Peyer's patch (tissue), 4 donors: ENCODE results near the gene SUMO4. TPM values are rescaled to one million over a fixed set of nuclear protein-coding genes. Genes with fewer than 3 reads are reported as not detected.

Source experiments
- DNase-seq, 3 donors: peaks; one replicate each; pipeline ENCODE4 v3.0.0-alpha.2; 2017 to 2019
- H3K27ac ChIP-seq, 4 donors: fragments of 200-600 bp; sonication (generic); one replicate each; pipeline ENCODE4 v1.5.1; 2016 to 2019
- H3K27me3 ChIP-seq, 2 donors: fragments of 200-600 bp; sonication (generic); one replicate each; pipeline ENCODE4 v1.5.1; 2019
- H3K36me3 ChIP-seq, 3 donors: fragments of 200-600 bp; sonication (generic); one replicate each; pipeline ENCODE4 v1.5.1; 2016 to 2019
- H3K4me1 ChIP-seq, 4 donors: fragments of 200-600 bp; sonication (generic); one replicate each; pipeline ENCODE4 v1.5.1; 2016 to 2019
- H3K4me3 ChIP-seq, 4 donors: fragments of 200-600 bp; sonication (generic); 1 replicate in 3 of 4; 2 replicates in 1 of 4; pipeline ENCODE4 v1.5.1; 2016 to 2019; ENCODE audit warnings: mild to moderate bottlenecking in 1 of 4
- H3K9me3 ChIP-seq, 4 donors: fragments of 200-600 bp; sonication (generic); one replicate each; pipeline ENCODE4 v1.5.1; 2016 to 2019; ENCODE audit warnings: mild to moderate bottlenecking in 1 of 4
- POLR2A ChIP-seq, 2 donors: fragments of 450-650 bp; IDR thresholded peaks; one replicate each; pipeline ENCODE4 v1.5.1; 2017; ENCODE audit warnings: antibody characterized with exemption in 2 of 2, mild to moderate bottlenecking in 2 of 2, moderate library complexity in 2 of 2
- total RNA-seq, 4 donors: library from RNA; depleted of rRNA; stranded (reverse); fragments of >200 nt; gene quantifications; one replicate each; pipeline ENCODE4 v1.1.0, GENCODE V29; 2016
- TF ChIP-seq, protein P1 (sequence below), 6 experiments: fragments of 450-650 bp in 4 of 6; fragments of 200-600 bp in 2 of 6; sonication (generic) in 1 of 6; IDR thresholded peaks; one replicate each; pipeline ENCODE4 v1.5.1; 2017 to 2019; ENCODE audit warnings: antibody characterized with exemption in 6 of 6, mild to moderate bottlenecking in 3 of 6, moderate library complexity in 1 of 6

Gene SUMO4
- total RNA-seq, 4 donors from 2014 or later: 5.1 to 8.2 (median 7.0) TPM; not detected in 1

DNA sequence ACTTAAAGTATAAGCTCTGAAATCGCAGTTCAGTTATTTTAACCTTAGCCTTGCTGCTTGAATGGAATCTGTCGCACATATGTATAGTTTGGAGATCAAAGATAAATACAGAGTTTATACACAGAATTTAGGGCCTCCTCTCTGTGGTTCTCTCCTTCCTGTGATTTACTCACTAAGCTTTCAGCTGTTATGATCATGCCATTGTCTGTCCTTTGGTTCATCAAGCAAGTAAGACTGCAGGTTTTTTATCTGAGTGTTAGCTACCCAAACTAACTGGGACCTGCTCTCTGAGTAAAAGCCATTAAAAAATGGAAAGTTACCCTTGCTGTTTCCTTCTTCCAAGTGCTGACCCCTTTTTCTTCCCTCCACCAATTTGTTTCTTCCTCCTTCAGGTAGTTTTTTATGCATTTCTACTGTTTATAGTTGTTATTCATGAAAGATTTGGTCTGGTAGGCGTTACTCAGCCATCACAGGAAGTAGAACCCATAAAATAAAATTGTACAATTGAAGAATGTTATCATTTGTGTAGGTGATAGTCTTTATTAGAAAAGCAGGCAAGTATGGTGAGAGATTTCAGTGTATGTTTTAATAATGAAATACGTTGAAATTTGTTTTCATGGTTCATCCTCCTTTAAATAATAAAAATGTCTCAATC is 33.7 kb upstream of the SUMO4 start:
- Histone ChIP-seq H3K36me3 (no peaks in the 10 kb centered on the region), H3K4me3 (no peak overlapping the region), H3K4me1 (peaks cover 0 to 9% (median 5%) of the 10 kb centered on the region in 4 donors), H3K27me3 (no peaks in the 10 kb centered on the region), H3K27ac (no peak overlapping the region), H3K9me3 (no peaks in the 10 kb centered on the region)
- TF ChIP-seq, protein P1, sequence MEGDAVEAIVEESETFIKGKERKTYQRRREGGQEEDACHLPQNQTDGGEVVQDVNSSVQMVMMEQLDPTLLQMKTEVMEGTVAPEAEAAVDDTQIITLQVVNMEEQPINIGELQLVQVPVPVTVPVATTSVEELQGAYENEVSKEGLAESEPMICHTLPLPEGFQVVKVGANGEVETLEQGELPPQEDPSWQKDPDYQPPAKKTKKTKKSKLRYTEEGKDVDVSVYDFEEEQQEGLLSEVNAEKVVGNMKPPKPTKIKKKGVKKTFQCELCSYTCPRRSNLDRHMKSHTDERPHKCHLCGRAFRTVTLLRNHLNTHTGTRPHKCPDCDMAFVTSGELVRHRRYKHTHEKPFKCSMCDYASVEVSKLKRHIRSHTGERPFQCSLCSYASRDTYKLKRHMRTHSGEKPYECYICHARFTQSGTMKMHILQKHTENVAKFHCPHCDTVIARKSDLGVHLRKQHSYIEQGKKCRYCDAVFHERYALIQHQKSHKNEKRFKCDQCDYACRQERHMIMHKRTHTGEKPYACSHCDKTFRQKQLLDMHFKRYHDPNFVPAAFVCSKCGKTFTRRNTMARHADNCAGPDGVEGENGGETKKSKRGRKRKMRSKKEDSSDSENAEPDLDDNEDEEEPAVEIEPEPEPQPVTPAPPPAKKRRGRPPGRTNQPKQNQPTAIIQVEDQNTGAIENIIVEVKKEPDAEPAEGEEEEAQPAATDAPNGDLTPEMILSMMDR (IDR thresholded peaks at IDR 0.05): no peak
- no peak for TF ChIP-seq POLR2A (IDR thresholded peaks at IDR 0.05)
- DNase-seq: no peak

DNA sequence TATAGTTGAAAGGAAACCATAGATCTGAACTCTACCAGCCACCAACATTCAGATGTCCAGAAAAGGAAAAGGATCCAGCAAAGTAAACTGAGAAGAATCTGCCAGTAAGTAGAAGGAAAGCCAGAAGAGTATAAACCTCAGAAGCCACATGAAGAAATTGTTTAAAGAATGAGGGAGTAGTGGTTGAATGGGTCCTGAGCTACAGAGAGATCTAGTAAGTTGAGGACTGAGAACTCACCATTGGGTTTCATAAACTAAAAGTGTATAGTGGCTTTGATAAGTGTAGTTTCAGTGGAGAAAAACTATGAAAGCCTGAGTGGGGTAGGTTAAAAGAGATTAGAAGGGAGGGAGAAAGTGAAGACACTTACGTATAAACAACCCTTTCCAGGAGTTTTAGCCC is 32.0 kb upstream of the SUMO4 start:
- H3K27ac ChIP-seq: no peak overlapping the region
- H3K9me3 ChIP-seq: no peaks in the 10 kb centered on the region

DNA sequence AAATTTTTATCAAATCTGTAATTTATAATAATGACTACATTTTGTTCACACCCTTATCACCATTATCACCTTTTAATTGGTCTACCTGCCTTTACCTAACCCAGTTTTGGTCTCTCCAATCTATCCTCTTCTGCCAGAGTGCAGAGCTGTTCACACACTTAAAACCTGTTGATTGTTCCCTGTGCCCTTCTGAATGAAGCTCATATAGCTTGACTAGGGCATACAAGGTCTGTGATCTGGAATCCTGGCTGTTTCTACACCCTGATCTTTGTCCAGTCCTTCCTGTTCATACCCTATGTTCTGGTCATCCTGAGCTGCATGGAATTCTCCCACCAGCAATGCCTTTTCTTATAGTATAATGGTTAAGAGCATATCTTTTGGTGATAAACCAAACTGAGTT is 28.9 kb upstream of the SUMO4 start:
- no peak for DNase-seq
- Histone ChIP-seq H3K4me3 (no peak overlapping the region), H3K9me3 (no peaks in the 10 kb centered on the region), H3K27me3 (no peaks in the 10 kb centered on the region), H3K27ac (no peak overlapping the region), H3K36me3 (peaks cover 0 to 5% (median 0%) of the 10 kb centered on the region in 3 donors), H3K4me1 (no peaks in the 10 kb centered on the region)
- no peak for TF ChIP-seq POLR2A (IDR thresholded peaks at IDR 0.05)
- TF ChIP-seq, protein P1 (IDR thresholded peaks at IDR 0.05): no peak

More for the DNA sequence above, 32.0 kb upstream of the SUMO4 start:
- Histone ChIP-seq H3K4me1 (peaks cover 0 to 9% (median 5%) of the 10 kb centered on the region in 4 donors), H3K27me3 (no peaks in the 10 kb centered on the region), H3K4me3 (no peak overlapping the region), H3K36me3 (no peaks in the 10 kb centered on the region)
- TF ChIP-seq, protein P1 (IDR thresholded peaks at IDR 0.05): no peak
- no peak for TF ChIP-seq POLR2A (IDR thresholded peaks at IDR 0.05)
- no peak for DNase-seq

DNA sequence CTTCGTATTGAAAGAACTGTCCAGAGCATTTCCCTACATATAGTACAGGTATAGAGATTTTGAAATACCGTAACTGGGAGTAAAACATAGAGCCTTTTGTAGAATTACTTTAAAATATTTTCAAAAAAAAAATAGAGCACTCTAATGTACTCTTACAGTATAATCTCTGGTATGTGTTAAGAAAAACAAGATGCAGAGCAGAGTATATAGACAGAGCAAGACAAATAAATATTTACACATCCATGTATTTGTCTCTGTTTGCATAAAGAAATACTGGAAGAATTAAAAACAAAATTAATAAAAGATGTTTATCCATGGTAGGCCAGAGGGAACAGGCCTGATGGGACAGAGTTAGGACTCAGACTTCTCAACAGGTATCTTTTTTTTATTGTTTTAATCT is 28.0 kb upstream of the SUMO4 start:
- TF ChIP-seq POLR2A (IDR thresholded peaks at IDR 0.05): no peak
- TF ChIP-seq, protein P1 (IDR thresholded peaks at IDR 0.05): no peak
- H3K27ac ChIP-seq: no peak overlapping the region
- no peaks in the 10 kb centered on the region for H3K27me3 ChIP-seq
- H3K4me1 ChIP-seq: no peaks in the 10 kb centered on the region
- H3K36me3 ChIP-seq: peaks cover 0 to 5% (median 0%) of the 10 kb centered on the region in 3 donors
- no peaks in the 10 kb centered on the region for H3K9me3 ChIP-seq
- H3K4me3 ChIP-seq: no peak overlapping the region
- no peak for DNase-seq

DNA sequence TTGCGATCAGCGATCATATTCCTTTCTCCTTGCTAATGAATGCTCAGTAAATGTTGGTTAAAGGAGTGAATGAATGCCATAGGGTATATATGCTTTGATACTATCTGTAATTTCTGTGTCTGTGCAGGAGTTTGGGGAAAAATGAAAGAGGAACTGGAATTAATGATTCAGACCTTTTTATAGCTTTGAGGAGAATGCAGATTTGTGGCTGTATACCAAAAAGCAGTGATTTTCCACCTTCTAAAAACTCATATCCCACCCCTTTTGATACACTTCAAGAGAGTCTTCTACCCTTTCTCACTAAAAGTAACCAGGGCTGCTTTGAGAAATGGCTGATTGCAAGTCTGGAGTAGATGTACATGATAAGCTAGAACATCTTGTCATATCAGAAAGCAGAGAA is 26.6 kb upstream of the SUMO4 start:
- H3K27me3 ChIP-seq: no peaks in the 10 kb centered on the region
- H3K4me1 ChIP-seq: no peaks in the 10 kb centered on the region
- no peak overlapping the region for H3K27ac ChIP-seq
- H3K4me3 ChIP-seq: no peak overlapping the region
- peaks cover 0 to 12% (median 4%) of the 10 kb centered on the region in 3 donors for H3K36me3 ChIP-seq
- TF ChIP-seq POLR2A (IDR thresholded peaks at IDR 0.05): no peak
- TF ChIP-seq, protein P1 (IDR thresholded peaks at IDR 0.05): no peak
- no peaks in the 10 kb centered on the region for H3K9me3 ChIP-seq
- no peak for DNase-seq
